Naive thymus-derived CD4-positive, alpha-beta T cell (primary cell): ENCODE data around the gene TMEM45A. TPM values are rescaled to one million over a fixed set of nuclear protein-coding genes. Genes with fewer than 3 reads are reported as not detected.
A peak's percentile ranks its signal among the peaks of the same experiment; 100 is the strongest.

Experiments used
- ATAC-seq: fragments of 150-1000 bp; cut with Tn5 transposase; 2 replicates; pipeline ENCODE4 v1.10.0; 2021; ENCODE audit warnings: mild to moderate bottlenecking, moderate library complexity
- CTCF ChIA-PET: fragments of 350-600 bp; sonication (Branson Sonifier 250); formaldehyde crosslinking; loops from one replicate; lab custom pipeline; 2021; ENCODE audit warnings: antibody characterized with exemption; lab: Charles Lee
- POLR2A ChIA-PET: fragments of 350-600 bp; sonication (Branson Sonifier 250); formaldehyde crosslinking; loops from one replicate; lab custom pipeline; 2021; ENCODE audit warnings: antibody characterized with exemption, inconsistent platforms; lab: Charles Lee
- DNase-seq, 9 donors: peaks; one replicate each; pipeline versions ENCODE4 v3.0.0 to v3.0.0-alpha.2; 2020 to 2022; ENCODE audit warnings: mixed read lengths in 1 of 9
- H3K27ac ChIP-seq: one replicate; pipeline ENCODE4 v1.7.0; 2013; ENCODE audit warnings: mild to moderate bottlenecking, low read depth, low read length, moderate library complexity
- H3K27me3 ChIP-seq, 2 donors: one replicate each; pipeline ENCODE4 v1.7.0; 2013; ENCODE audit warnings: low read length in 2 of 2, mild to moderate bottlenecking in 2 of 2, moderate library complexity in 2 of 2; ENCODE audit not compliant: control insufficient read depth in 2 of 2, insufficient read depth in 2 of 2
- H3K36me3 ChIP-seq, 3 experiments: 1 replicate in 2 of 3; 2 replicates in 1 of 3; pipeline ENCODE4 v1.7.0; 2013; ENCODE audit warnings: low read length in 3 of 3, mild to moderate bottlenecking in 3 of 3, moderate library complexity in 1 of 3; ENCODE audit not compliant: insufficient read depth in 3 of 3, control insufficient read depth in 2 of 3
- H3K4me1 ChIP-seq, 2 donors: one replicate each; pipeline ENCODE4 v1.7.0; 2013; ENCODE audit warnings: low read length in 2 of 2, mild to moderate bottlenecking in 2 of 2, moderate library complexity in 1 of 2; ENCODE audit not compliant: control insufficient read depth in 2 of 2, insufficient read depth in 2 of 2
- H3K4me3 ChIP-seq: 2 replicates; pipeline ENCODE4 v1.7.0; 2013; ENCODE audit warnings: mild to moderate bottlenecking, low read length
- H3K9me3 ChIP-seq, 3 experiments: 1 replicate in 2 of 3; 2 replicates in 1 of 3; pipeline ENCODE4 v1.7.0; 2013; ENCODE audit warnings: low read length in 3 of 3; ENCODE audit not compliant: control insufficient read depth in 2 of 3
- H3K27ac Mint-ChIP-seq, 9 donors: one replicate each; pipeline ENCODE4 v1.8.0; 2020 to 2022; ENCODE audit warnings: mixed read lengths in 9 of 9, mild to moderate bottlenecking in 8 of 9, moderate library complexity in 5 of 9, inconsistent platforms in 2 of 9
- H3K27me3 Mint-ChIP-seq, 5 donors: one replicate each; pipeline ENCODE4 v1.8.0; 2021 to 2022; ENCODE audit warnings: mixed read lengths in 5 of 5, mild to moderate bottlenecking in 1 of 5
- H3K36me3 Mint-ChIP-seq, 5 donors: one replicate each; pipeline ENCODE4 v1.8.0; 2020 to 2022; ENCODE audit warnings: mixed read lengths in 5 of 5, mild to moderate bottlenecking in 3 of 5, inconsistent platforms in 1 of 5
- H3K4me1 Mint-ChIP-seq, 7 donors: one replicate each; pipeline ENCODE4 v1.8.0; 2020 to 2022; ENCODE audit warnings: mixed read lengths in 7 of 7, mild to moderate bottlenecking in 3 of 7, inconsistent platforms in 1 of 7
- H3K4me3 Mint-ChIP-seq, 10 donors: one replicate each; pipeline ENCODE4 v1.8.0; 2020 to 2022; ENCODE audit warnings: mild to moderate bottlenecking in 10 of 10, mixed read lengths in 10 of 10, moderate library complexity in 6 of 10, inconsistent platforms in 2 of 10
- H3K9me3 Mint-ChIP-seq, 11 donors: one replicate each; pipeline ENCODE4 v1.8.0; 2020 to 2022; ENCODE audit warnings: mixed read lengths in 11 of 11, mild to moderate bottlenecking in 4 of 11, inconsistent platforms in 1 of 11, moderate library complexity in 1 of 11
- intact Hi-C, 2 donors: fragments of 100-400 bp; cut with micrococcal nuclease; formaldehyde crosslinking; loops; one replicate each; pipeline ENCODE4 v1.15.1; 2023
- polyA plus RNA-seq, 2 donors: library from polyadenylated mRNA; unstranded; fragments of 300-500 nt; fragmentation: Illumina TruSeq; gene quantifications; one replicate each; pipeline ENCODE4 v1.2.3, GENCODE V29; 2021
- total RNA-seq, 6 experiments: library from RNA in 5 of 6; stranded (reverse) in 5 of 6; gene quantifications; 1 replicate in 5 of 6; 2 replicates in 1 of 6; pipeline ENCODE4 v1.2.3 and lab custom pipeline; 2021 to 2026

Gene TMEM45A
- total and polyA plus RNA-seq, 7 experiments from 2014 or later: 0.11 to 0.44 (median 0.21) TPM; not detected in 2

DNA sequence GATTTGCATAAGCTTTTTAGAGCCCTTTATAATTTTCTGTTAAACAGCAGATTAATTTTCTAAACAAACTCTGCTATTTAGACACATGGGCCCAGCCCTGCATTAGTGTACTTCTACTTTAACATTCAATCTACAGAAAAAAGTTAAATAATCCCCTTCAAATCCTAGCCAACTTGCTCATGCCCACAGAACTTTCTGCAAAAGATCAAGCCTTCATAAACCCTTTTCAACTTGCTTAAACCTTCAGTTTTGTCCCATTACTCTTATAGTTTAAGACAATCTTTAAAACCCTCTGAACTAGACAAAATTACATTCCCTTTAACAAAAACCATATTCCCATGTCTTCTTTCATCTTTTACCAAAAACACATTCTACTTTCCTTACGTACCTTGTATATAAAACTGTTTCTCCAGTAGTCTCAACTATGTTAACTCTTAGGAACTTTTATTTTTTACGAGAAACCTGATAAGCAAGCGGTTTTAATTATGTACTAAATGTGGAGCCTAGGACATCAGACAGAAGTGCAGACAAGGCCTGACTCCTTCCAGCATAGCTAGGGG is 91.8 kb downstream of the TMEM45A start:
- Mint-ChIP-seq H3K4me1 (no peaks in the 10 kb centered on the region), H3K9me3 (no peaks in the 10 kb centered on the region), H3K27me3 (peaks cover 0 to 25% (median 5%) of the 10 kb centered on the region in 5 donors), H3K4me3 (no peak overlapping the region), H3K27ac (no peak overlapping the region), H3K36me3 (no peaks in the 10 kb centered on the region)
- intact Hi-C loops: no loop called here
- Histone ChIP-seq H3K4me1 (no peaks in the 10 kb centered on the region), H3K27ac (no peak overlapping the region), H3K36me3 (no peaks in the 10 kb centered on the region), H3K27me3 (no peaks in the 10 kb centered on the region), H3K4me3 (no peak overlapping the region), H3K9me3 (no peaks in the 10 kb centered on the region)
- ATAC-seq (no peak), DNase-seq (no peak)
- POLR2A ChIA-PET: no interaction called here
- CTCF ChIA-PET: no interaction called here

- CTCF ChIA-PET: interaction anchor here (0.7 kb wide), 1 partner anchor 956 kb away, joined by 3 read pairs; no protein-coding TSS in a partner anchor
- no peak overlapping the region for H3K4me3 ChIP-seq
- H3K36me3 Mint-ChIP-seq: no peaks in the 10 kb centered on the region
- H3K27me3 ChIP-seq: no peaks in the 10 kb centered on the region
- peaks cover 0 to 17% (median 0%) of the 10 kb centered on the region in 5 donors for H3K27me3 Mint-ChIP-seq
- H3K4me1 ChIP-seq: no peaks in the 10 kb centered on the region
- no peaks in the 10 kb centered on the region for H3K36me3 ChIP-seq
- peaks cover 0 to 8% (median 4%) of the 10 kb centered on the region in 7 donors for H3K4me1 Mint-ChIP-seq
- H3K9me3 Mint-ChIP-seq: no peaks in the 10 kb centered on the region
- no peak overlapping the region for H3K27ac ChIP-seq
- DNase-seq (no peak), ATAC-seq (no peak)
- H3K27ac Mint-ChIP-seq: no peak overlapping the region
- no peak overlapping the region for H3K4me3 Mint-ChIP-seq
- intact Hi-C loops: no loop called here
- POLR2A ChIA-PET: no interaction called here
- H3K9me3 ChIP-seq: no peaks in the 10 kb centered on the region
Observed at GRCh38 chr3:100586832-100587231, 94.4 kb downstream of the TMEM45A start.

DNA sequence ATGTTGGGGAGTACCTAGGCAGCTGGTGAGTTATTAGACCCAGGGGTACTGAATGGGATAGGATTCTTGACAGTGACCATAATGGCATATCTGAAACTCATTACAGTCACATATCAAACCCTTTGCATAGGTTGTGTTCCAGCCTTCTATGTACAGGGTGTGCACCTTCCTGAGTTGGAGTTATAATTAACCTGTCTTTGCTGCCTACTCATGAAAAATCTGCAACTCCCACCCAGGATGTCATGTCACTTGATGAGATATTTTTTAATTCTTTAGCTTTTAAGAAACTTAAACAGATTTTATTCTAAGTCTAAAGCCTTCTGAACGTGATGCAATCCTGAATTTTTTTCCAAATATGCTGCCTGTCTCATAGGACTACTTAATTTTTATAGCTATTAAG is 95.8 kb downstream of the TMEM45A start:
- ATAC-seq: no peak
- H3K27me3 Mint-ChIP-seq: peaks cover 0 to 9% (median 0%) of the 10 kb centered on the region in 5 donors
- CTCF ChIA-PET: interaction anchor here (0.6 kb wide), 1 partner anchor 127 kb away, joined by 3 read pairs; no protein-coding TSS in a partner anchor

GRCh38 chr3:100590114-100590839 is 97.9 kb downstream of the TMEM45A start:
- Mint-ChIP-seq H3K9me3 (no peaks in the 10 kb centered on the region), H3K4me3 (peak overlapping the region in 7 of 10 donors; percentile 13 to 77 (median 60)), H3K27ac (no peak overlapping the region), H3K36me3 (no peaks in the 10 kb centered on the region), H3K4me1 (peaks cover 0 to 8% (median 4%) of the 10 kb centered on the region in 7 donors), H3K27me3 (peaks cover 0 to 12% (median 0%) of the 10 kb centered on the region in 5 donors)
- no peaks in the 10 kb centered on the region for H3K27me3 ChIP-seq
- no peak overlapping the region for H3K4me3 ChIP-seq
- no peaks in the 10 kb centered on the region for H3K9me3 ChIP-seq
- H3K4me1 ChIP-seq: no peaks in the 10 kb centered on the region
- intact Hi-C loops: loop anchor here (1.0 to 5.0 kb wide), 9 partner anchors 119 to 758 kb away; partner anchors contain the start of genes LNP1 (in 2 of the 2), TOMM70 (in 2 of the 2) and TFG (in 1 of the 2)
- DNase-seq (peak; percentile 24 to 73 (median 61)), ATAC-seq (peak; percentile 98)
- H3K36me3 ChIP-seq: no peaks in the 10 kb centered on the region
- POLR2A ChIA-PET: interaction anchor here (1.1 kb wide), 2 partner anchors 188 to 277 kb away, joined by 3 read pairs; no protein-coding TSS in a partner anchor
- CTCF ChIA-PET: interaction anchor here (1.4 to 2.6 kb wide), 5 partner anchors 10 to 274 kb away, joined by 5 to 19 read pairs (median 7); no protein-coding TSS in a partner anchor
- H3K27ac ChIP-seq: no peak overlapping the region

More for the DNA sequence above, 95.8 kb downstream of the TMEM45A start:
- no peak overlapping the region for H3K4me3 ChIP-seq
- Mint-ChIP-seq H3K27ac (no peak overlapping the region), H3K4me3 (no peak overlapping the region), H3K36me3 (no peaks in the 10 kb centered on the region), H3K9me3 (no peaks in the 10 kb centered on the region), H3K4me1 (peaks cover 0 to 8% (median 4%) of the 10 kb centered on the region in 7 donors)
- no peaks in the 10 kb centered on the region for H3K36me3 ChIP-seq
- H3K4me1 ChIP-seq: no peaks in the 10 kb centered on the region
- H3K27ac ChIP-seq: no peak overlapping the region
- no peaks in the 10 kb centered on the region for H3K9me3 ChIP-seq
- intact Hi-C loops: no loop called here
- H3K27me3 ChIP-seq: no peaks in the 10 kb centered on the region
- no peak for DNase-seq
- POLR2A ChIA-PET: interaction anchor here (0.6 kb wide), 1 partner anchor 239 kb away, joined by 4 read pairs; no protein-coding TSS in a partner anchor

DNA sequence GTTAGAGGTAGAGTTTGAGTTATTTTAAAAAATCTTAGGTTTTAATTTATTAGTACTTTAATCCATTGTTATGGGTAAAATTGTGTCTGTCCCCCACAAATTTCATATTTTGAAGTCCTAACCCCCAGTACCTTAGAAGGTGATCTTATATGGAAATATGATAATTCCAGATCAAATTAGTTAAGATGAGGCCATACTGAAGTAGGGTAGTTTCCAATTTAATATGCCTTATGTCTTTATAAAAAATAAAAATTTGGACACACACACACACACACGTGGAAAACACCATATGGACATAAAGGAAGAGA is 98.4 kb downstream of the TMEM45A start:
- Histone ChIP-seq H3K4me1 (no peaks in the 10 kb centered on the region), H3K4me3 (no peak overlapping the region), H3K36me3 (no peaks in the 10 kb centered on the region), H3K9me3 (no peaks in the 10 kb centered on the region), H3K27me3 (no peaks in the 10 kb centered on the region), H3K27ac (no peak overlapping the region)
- no peak overlapping the region for H3K27ac Mint-ChIP-seq
- intact Hi-C loops: loop anchor here (1.0 to 5.0 kb wide), 9 partner anchors 119 to 758 kb away; partner anchors contain the start of genes LNP1 (in 2 of the 2), TOMM70 (in 2 of the 2) and TFG (in 1 of the 2)
- CTCF ChIA-PET: interaction anchor here (0.6 to 2.6 kb wide), 5 partner anchors 10 to 983 kb away, joined by 3 to 10 read pairs (median 6); no protein-coding TSS in a partner anchor
- peaks cover 0 to 12% (median 4%) of the 10 kb centered on the region in 7 donors for H3K4me1 Mint-ChIP-seq
- H3K36me3 Mint-ChIP-seq: no peaks in the 10 kb centered on the region
- peaks cover 0 to 17% (median 0%) of the 10 kb centered on the region in 5 donors for H3K27me3 Mint-ChIP-seq
- no peaks in the 10 kb centered on the region for H3K9me3 Mint-ChIP-seq
- ATAC-seq: no peak
- POLR2A ChIA-PET: interaction anchor here (1.1 kb wide), 1 partner anchor 189 kb away, joined by 3 read pairs; no protein-coding TSS in a partner anchor
- no peak overlapping the region for H3K4me3 Mint-ChIP-seq
- no peak for DNase-seq

GRCh38 chr3:100591411-100591810 is 99.0 kb downstream of the TMEM45A start:
- no peak overlapping the region for H3K4me3 ChIP-seq
- no peaks in the 10 kb centered on the region for H3K36me3 ChIP-seq
- H3K27ac Mint-ChIP-seq: no peak overlapping the region
- intact Hi-C loops: loop anchor here in 1 of 2 donors (2.0 to 5.0 kb wide), 3 partner anchors 189 to 759 kb away; partner anchors contain the start of genes LNP1 and TOMM70
- H3K4me1 ChIP-seq: no peaks in the 10 kb centered on the region
- H3K36me3 Mint-ChIP-seq: no peaks in the 10 kb centered on the region
- ChIA-PET CTCF (interaction anchor here (0.6 to 2.6 kb wide), 5 partner anchors 9 to 982 kb away, joined by 3 to 10 read pairs (median 8); no protein-coding TSS in a partner anchor), POLR2A (no interaction called here)
- DNase-seq (no peak), ATAC-seq (no peak)
- H3K27ac ChIP-seq: no peak overlapping the region
- H3K4me3 Mint-ChIP-seq: no peak overlapping the region
- no peaks in the 10 kb centered on the region for H3K9me3 Mint-ChIP-seq
- H3K27me3 Mint-ChIP-seq: peaks cover 0 to 22% (median 0%) of the 10 kb centered on the region in 5 donors
- peaks cover 0 to 14% (median 4%) of the 10 kb centered on the region in 7 donors for H3K4me1 Mint-ChIP-seq
- H3K9me3 ChIP-seq: no peaks in the 10 kb centered on the region
- no peaks in the 10 kb centered on the region for H3K27me3 ChIP-seq
